HG02798 (cell line): ENCODE results near the gene HES6.

Experiments used
- ATAC-seq: cut with Tn5 transposase; IDR thresholded peaks from one replicate; pipeline ENCODE4 v1.9.1; 2021; ENCODE audit warnings: mild to moderate bottlenecking; ENCODE audit not compliant: unreplicated experiment, poor library complexity

Gene HES6

DNA sequence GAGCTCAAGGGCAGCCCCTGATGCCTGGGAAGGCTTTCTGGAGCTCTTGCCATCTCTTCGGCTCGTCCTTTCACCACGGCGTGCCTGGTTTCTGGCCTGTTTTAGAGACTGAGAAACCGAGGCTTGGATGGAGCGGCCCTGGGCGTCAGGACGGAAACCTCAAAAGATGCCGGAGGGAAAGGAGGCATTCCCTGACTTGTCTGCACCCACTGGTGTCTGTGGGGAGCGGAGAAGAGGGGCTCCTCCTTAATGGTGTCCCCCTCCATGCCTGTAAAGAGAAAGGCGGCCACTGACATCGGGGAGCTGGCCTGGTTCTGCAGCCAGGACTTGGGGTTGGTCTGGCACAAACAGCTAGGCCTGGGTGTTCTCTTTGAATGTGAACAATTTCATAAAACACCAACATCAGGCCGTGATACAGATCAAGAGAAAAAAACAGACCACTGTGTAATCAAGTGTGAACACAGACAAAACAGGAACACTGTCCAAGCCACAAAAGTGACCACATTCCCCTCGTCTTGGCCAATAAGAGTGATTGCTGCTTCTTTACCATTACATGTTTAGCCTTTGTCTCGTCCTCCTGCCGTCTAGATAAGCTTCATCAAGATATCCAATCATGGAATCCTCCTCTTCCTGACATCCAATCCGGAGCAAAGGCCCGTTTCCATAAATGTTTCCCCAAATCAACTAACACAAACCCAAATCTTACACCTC, 35.7 kb downstream of the HES6 start:
- ATAC-seq, result no peak

GRCh38 chr2:238203094-238203972, 36.5 kb downstream of the HES6 start, which contains the start of gene ILKAP:
TSS of gene ILKAP (minus strand) at chr2:238203695. CDS start at chr2:238203553, 142 bp downstream.
- peak; percentile 95 for ATAC-seq

- ATAC-seq, result no peak
Observed at GRCh38 chr2:238202326-238203093, 37.3 kb downstream of the HES6 start.

- ATAC-seq, result no peak
Observed at GRCh38 chr2:238190445-238190844, 49.4 kb downstream of the HES6 start.
